Measurements from ENCODE around the gene KCNQ4. TPM values are rescaled to one million over a fixed set of nuclear protein-coding genes. Genes with fewer than 3 reads are reported as not detected.

Gene KCNQ4
- total RNA-seq, 2 experiments from 2014 or later, result 0.64 to 0.82 TPM

DNA sequence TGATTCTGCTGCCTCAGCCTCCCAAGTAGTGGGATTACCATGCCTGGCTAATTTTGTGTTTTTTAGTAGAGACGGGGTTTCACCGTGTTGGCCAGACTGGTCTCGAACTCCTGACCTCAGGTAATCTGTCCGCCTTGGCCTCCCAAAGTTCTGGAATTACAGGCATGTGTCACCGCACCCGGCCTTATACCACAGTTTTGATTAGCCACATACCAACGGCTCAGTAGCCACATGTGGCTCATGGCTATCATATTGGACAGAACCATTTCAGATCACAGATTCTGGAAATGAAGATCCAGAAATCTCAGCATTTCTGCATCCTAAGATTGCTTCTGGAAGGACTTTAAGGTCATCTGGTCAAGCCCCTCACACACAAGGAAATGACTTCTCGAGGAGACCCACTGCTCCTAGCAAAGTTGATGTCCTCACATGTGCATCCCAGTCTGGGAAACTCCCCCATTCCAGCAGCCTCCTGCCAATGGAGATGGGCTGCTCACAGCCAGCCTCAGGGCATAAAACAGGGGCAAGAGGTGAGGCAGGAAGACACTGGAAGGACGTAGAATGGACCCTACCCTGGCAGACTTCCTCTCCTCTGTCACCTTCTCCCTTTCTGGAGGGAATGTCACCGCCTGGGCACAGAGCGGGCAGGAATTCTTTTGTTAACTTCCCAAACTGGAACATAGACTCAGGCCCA lies 96.0 kb downstream of the KCNQ4 start:
- H3K27ac Mint-ChIP-seq, result no peak overlapping the region

DNA sequence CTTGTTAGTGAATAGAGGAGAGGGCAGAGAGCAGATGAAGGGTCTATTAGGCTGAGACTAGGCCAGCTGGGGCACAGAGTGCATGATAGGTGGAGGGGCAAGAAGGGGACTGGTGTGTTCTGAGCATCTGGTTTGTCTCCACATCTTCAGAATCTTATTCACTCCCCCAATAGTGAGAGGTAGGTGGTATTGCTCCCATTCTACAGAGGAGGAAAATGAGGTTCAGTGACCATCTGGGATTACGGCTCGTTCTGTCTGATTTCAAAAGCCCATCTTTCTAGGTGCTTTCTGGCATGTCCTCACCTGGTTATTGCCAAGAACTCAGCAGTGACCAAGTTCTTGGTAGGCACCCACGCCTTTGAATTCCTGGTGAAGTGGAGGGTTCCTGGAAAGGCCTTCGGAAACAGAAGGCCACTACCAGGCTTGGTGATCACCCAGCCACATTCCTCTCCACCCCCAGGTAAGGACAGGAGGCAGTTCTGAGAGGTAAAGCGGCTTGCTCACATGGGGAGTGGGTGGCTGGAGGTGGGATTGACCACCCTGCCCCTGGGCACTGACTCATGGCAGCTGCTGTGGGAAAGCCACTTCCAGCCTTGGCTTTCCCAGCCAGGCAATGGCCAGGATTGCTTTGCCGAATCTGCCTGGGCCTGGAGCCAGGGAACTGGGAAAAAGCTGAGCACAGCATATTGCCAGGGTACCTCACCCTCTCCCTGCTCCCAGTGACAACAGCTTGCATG lies 97.4 kb downstream of the KCNQ4 start:
- no peak overlapping the region for H3K4me3 Mint-ChIP-seq
- H3K9me3 Mint-ChIP-seq, result peaks cover 7% of the 10 kb centered on the region
- DNase-seq, result no peak
- H3K4me1 Mint-ChIP-seq, result peaks cover 15% of the 10 kb centered on the region
- H3K27ac Mint-ChIP-seq, result no peak overlapping the region
- H3K27me3 Mint-ChIP-seq, result peaks cover 45% of the 10 kb centered on the region
- H3K36me3 Mint-ChIP-seq, result peaks cover 12% of the 10 kb centered on the region

More for the DNA sequence above, 96.0 kb downstream of the KCNQ4 start:
- H3K27me3 Mint-ChIP-seq, result peaks cover 31% of the 10 kb centered on the region
- H3K9me3 Mint-ChIP-seq, result peaks cover 10% of the 10 kb centered on the region
- no peak overlapping the region for H3K4me3 Mint-ChIP-seq
- peaks cover 14% of the 10 kb centered on the region for H3K36me3 Mint-ChIP-seq
- H3K4me1 Mint-ChIP-seq, result peaks cover 25% of the 10 kb centered on the region
- no peak for DNase-seq

- Mint-ChIP-seq H3K4me3 (peak overlapping the region; percentile 40), H3K9me3 (no peaks in the 10 kb centered on the region), H3K4me1 (peaks cover 3% of the 10 kb centered on the region), H3K36me3 (peaks cover 2% of the 10 kb centered on the region), H3K27ac (no peak overlapping the region), H3K27me3 (peaks cover 57% of the 10 kb centered on the region)
- no peak for DNase-seq
These were observed 100.6 kb downstream of the KCNQ4 start for GRCh38 chr1:40884055-40884795.

GRCh38 chr1:40886318-40887011 lies 102.9 kb downstream of the KCNQ4 start:
- peaks cover 3% of the 10 kb centered on the region for H3K4me1 Mint-ChIP-seq
- no peaks in the 10 kb centered on the region for H3K9me3 Mint-ChIP-seq
- no peak overlapping the region for H3K27ac Mint-ChIP-seq
- H3K27me3 Mint-ChIP-seq, result peaks cover 50% of the 10 kb centered on the region
- no peak for DNase-seq
- H3K4me3 Mint-ChIP-seq, result no peak overlapping the region
- peaks cover 2% of the 10 kb centered on the region for H3K36me3 Mint-ChIP-seq

- H3K36me3 Mint-ChIP-seq, result peaks cover 2% of the 10 kb centered on the region
- peaks cover 3% of the 10 kb centered on the region for H3K4me1 Mint-ChIP-seq
- H3K9me3 Mint-ChIP-seq, result no peaks in the 10 kb centered on the region
- H3K27ac Mint-ChIP-seq, result no peak overlapping the region
- DNase-seq, result no peak
- no peak overlapping the region for H3K4me3 Mint-ChIP-seq
- H3K27me3 Mint-ChIP-seq, result peaks cover 45% of the 10 kb centered on the region
These were observed 103.4 kb downstream of the KCNQ4 start for GRCh38 chr1:40887012-40887378.

- Mint-ChIP-seq H3K4me3 (no peak overlapping the region), H3K4me1 (peaks cover 3% of the 10 kb centered on the region), H3K9me3 (no peaks in the 10 kb centered on the region), H3K36me3 (peaks cover 2% of the 10 kb centered on the region), H3K27me3 (peaks cover 38% of the 10 kb centered on the region), H3K27ac (no peak overlapping the region)
- no peak for DNase-seq
These were observed 104.1 kb downstream of the KCNQ4 start for GRCh38 chr1:40887652-40888051.

Other genes starting within 250 kb of the KCNQ4 start
- gene RIMS3, start 118.1 kb upstream of the KCNQ4 start, total RNA-seq, result 1 to 10 TPM; 1.1 to 1.9 TPM
- gene NFYC, start 92.1 kb upstream of the KCNQ4 start, total RNA-seq, result 10 to 100 TPM; 58.2 to 59.0 TPM
- gene CITED4, start 78.6 kb downstream of the KCNQ4 start, total RNA-seq, result 1 to 10 TPM; 4.3 to 5.3 TPM
- gene CTPS1, start 195.9 kb downstream of the KCNQ4 start, total RNA-seq, result 100 to 1,000 TPM; 139 TPM
- under 1 TPM; 0.08 TPM for gene SLFNL1, start 237.9 kb downstream of the KCNQ4 start, total RNA-seq

Data from activated naive CD8-positive, alpha-beta T cell treated with anti-CD3 and anti-CD28 coated beads for 36 hours (primary cell).